SKM-1 treated with dmso at 0.1 percent for 144 hours (cell line): ENCODE measurements around the gene RAD21L1.
A peak's percentile ranks its signal among the peaks of the same experiment; 100 is the strongest.
"Not testable (repeated sequence)": the region's sequence is repeated elsewhere in the genome, so short reads cannot be mapped to it uniquely, and the experiment has no call there.

Experiments used
- DNase-seq: peaks from one replicate; lab custom pipeline; 2025; ENCODE audit not compliant: unreplicated experiment; lab: John Stamatoyannopoulos, UW

RAD21L1 gene

GRCh38 chr20:1199212-1199873, 26.5 kb upstream of the RAD21L1 start:
- no peak for DNase-seq

- DNase-seq, result no peak
Measured at GRCh38 chr20:1199964-1200363, 25.9 kb upstream of the RAD21L1 start.

- no peak for DNase-seq
Measured at GRCh38 chr20:1202762-1203504, 22.9 kb upstream of the RAD21L1 start, which contains the start of gene C20orf202. Gene C20orf202, plus strand, starts transcription at chr20:1203454. Its CDS starts 132 bp downstream, at chr20:1203586.

- no peak for DNase-seq
Measured at GRCh38 chr20:1203630-1204029, 22.2 kb upstream of the RAD21L1 start.

GRCh38 chr20:1204113-1204512, 21.7 kb upstream of the RAD21L1 start:
- no peak for DNase-seq

- no peak for DNase-seq
Measured at GRCh38 chr20:1204576-1204975, 21.3 kb upstream of the RAD21L1 start.

- no peak for DNase-seq
Measured at GRCh38 chr20:1205802-1206201, 20.0 kb upstream of the RAD21L1 start.

GRCh38 chr20:1206366-1207148, 19.3 kb upstream of the RAD21L1 start:
- DNase-seq, result no peak

- DNase-seq, result no peak
Measured at GRCh38 chr20:1207293-1207878, 18.5 kb upstream of the RAD21L1 start.

- DNase-seq, result no peak
Measured at GRCh38 chr20:1209447-1210387, 16.1 kb upstream of the RAD21L1 start.

GRCh38 chr20:1210501-1210900, 15.3 kb upstream of the RAD21L1 start:
- no peak for DNase-seq

- DNase-seq, result no peak
Measured at GRCh38 chr20:1212023-1212422, 13.8 kb upstream of the RAD21L1 start.

GRCh38 chr20:1212607-1213396, 13.0 kb upstream of the RAD21L1 start:
- peak; percentile 23 for DNase-seq

GRCh38 chr20:1214838-1215261, 11.0 kb upstream of the RAD21L1 start:
- no peak for DNase-seq

GRCh38 chr20:1215386-1216170, 10.3 kb upstream of the RAD21L1 start:
- DNase-seq, result no peak

GRCh38 chr20:1216527-1217427, 9.1 kb upstream of the RAD21L1 start:
- DNase-seq, result not testable (repeated sequence)

GRCh38 chr20:1222750-1223149, 3.1 kb upstream of the RAD21L1 start:
- DNase-seq, result not testable (repeated sequence)
